Neural crest cell (in vitro differentiated cells): ENCODE data around the gene KRTAP12-3. TPM values are rescaled to one million over a fixed set of nuclear protein-coding genes. Genes with fewer than 3 reads are reported as not detected.

Experiments
- DNase-seq: peaks from one replicate; pipeline ENCODE4 v3.0.0; 2021; ENCODE audit warnings: low read depth, mixed read lengths, low spot score
- H3K27ac Mint-ChIP-seq: one replicate; pipeline ENCODE4 v1.8.0; 2021; ENCODE audit warnings: mild to moderate bottlenecking, mixed read lengths; ENCODE audit not compliant: unreplicated experiment
- H3K27me3 Mint-ChIP-seq: 2 replicates; pipeline ENCODE4 v1.8.0; 2021; ENCODE audit warnings: low read depth, mild to moderate bottlenecking, mixed read lengths
- H3K36me3 Mint-ChIP-seq: 2 replicates; pipeline ENCODE4 v1.8.0; 2021; ENCODE audit warnings: low read depth, mild to moderate bottlenecking, mixed read lengths
- H3K4me1 Mint-ChIP-seq: 2 replicates; pipeline ENCODE4 v1.8.0; 2021; ENCODE audit warnings: mixed read lengths
- H3K4me3 Mint-ChIP-seq: one replicate; pipeline ENCODE4 v1.8.0; 2021; ENCODE audit warnings: mild to moderate bottlenecking, mixed read lengths
- H3K9me3 Mint-ChIP-seq: 2 replicates; pipeline ENCODE4 v1.8.0; 2021; ENCODE audit warnings: mixed read lengths
- CTCF ChIP-seq: fragments of 200-600 bp; sonication (generic); conservative IDR thresholded peaks from 2 replicates; pipeline ENCODE4 v1.5.0; 2021; ENCODE audit warnings: antibody characterized with exemption, mild to moderate bottlenecking
- total RNA-seq: library from RNA; stranded (reverse); gene quantifications from 2 replicates; pipeline ENCODE4 v1.2.1, GENCODE V29; 2021

Gene KRTAP12-3
- total RNA-seq, 1 donor from 2014 or later: not detected

GRCh38 chr21:44691686-44692085, 34.0 kb downstream of the KRTAP12-3 start:
- TF ChIP-seq CTCF: no peak
- peaks cover 6% of the 10 kb centered on the region for H3K9me3 Mint-ChIP-seq
- peaks cover 6% of the 10 kb centered on the region for H3K36me3 Mint-ChIP-seq
- no peak overlapping the region for H3K27ac Mint-ChIP-seq
- peaks cover 43% of the 10 kb centered on the region for H3K27me3 Mint-ChIP-seq
- peaks cover 16% of the 10 kb centered on the region for H3K4me1 Mint-ChIP-seq
- DNase-seq: no peak
- H3K4me3 Mint-ChIP-seq: no peak overlapping the region

DNA sequence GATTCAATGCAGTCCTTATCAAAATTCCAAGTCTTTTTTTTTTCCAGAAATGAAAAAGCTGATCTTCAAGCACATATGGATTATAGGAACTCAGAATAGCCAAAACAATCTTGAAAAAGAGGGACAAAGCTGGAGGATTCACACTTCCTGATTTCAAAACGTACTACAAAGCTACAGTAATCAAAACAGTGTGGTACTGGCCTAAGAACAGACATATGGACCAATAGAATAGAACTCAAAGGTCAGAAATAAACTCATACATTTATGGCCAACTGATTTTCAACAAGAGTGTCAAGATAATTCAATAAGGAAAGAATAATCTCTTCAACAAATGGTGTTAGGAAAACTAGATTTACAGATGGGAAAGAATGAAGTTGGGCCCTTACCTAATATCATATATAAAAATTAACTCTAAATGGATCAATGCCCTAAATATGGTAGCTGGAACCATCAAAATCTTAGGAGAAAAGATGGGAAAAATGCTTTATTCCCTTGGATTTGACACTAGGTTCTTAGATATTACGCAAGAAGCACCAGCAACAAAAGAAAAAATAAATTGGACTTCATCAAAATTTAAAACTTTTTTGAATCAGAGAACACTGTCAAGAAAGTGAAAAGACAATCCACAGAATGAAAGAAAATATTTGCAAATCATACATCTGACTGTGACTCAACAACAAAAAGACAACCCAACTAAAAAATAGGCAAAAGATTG, 35.2 kb downstream of the KRTAP12-3 start:
- Mint-ChIP-seq H3K9me3 (peaks cover 6% of the 10 kb centered on the region), H3K4me3 (no peak overlapping the region), H3K27ac (no peak overlapping the region), H3K27me3 (peaks cover 38% of the 10 kb centered on the region), H3K36me3 (peaks cover 6% of the 10 kb centered on the region), H3K4me1 (peaks cover 17% of the 10 kb centered on the region)
- DNase-seq: no peak
- TF ChIP-seq CTCF: no peak

- H3K4me3 Mint-ChIP-seq: no peak overlapping the region
- no peak for TF ChIP-seq CTCF
- H3K27me3 Mint-ChIP-seq: peaks cover 45% of the 10 kb centered on the region
- peaks cover 29% of the 10 kb centered on the region for H3K4me1 Mint-ChIP-seq
- no peak for DNase-seq
- H3K27ac Mint-ChIP-seq: no peak overlapping the region
- H3K36me3 Mint-ChIP-seq: peaks cover 6% of the 10 kb centered on the region
- H3K9me3 Mint-ChIP-seq: peaks cover 6% of the 10 kb centered on the region
Measured at GRCh38 chr21:44694776-44695175, 37.0 kb downstream of the KRTAP12-3 start.

- no peak overlapping the region for H3K4me3 Mint-ChIP-seq
- H3K27me3 Mint-ChIP-seq: peaks cover 46% of the 10 kb centered on the region
- peaks cover 33% of the 10 kb centered on the region for H3K4me1 Mint-ChIP-seq
- no peak for TF ChIP-seq CTCF
- H3K36me3 Mint-ChIP-seq: peaks cover 6% of the 10 kb centered on the region
- DNase-seq: no peak
- H3K9me3 Mint-ChIP-seq: peaks cover 6% of the 10 kb centered on the region
- peak overlapping the region; percentile 67 for H3K27ac Mint-ChIP-seq
Measured at GRCh38 chr21:44695184-44695583, 37.5 kb downstream of the KRTAP12-3 start.

GRCh38 chr21:44695641-44696040, 37.9 kb downstream of the KRTAP12-3 start:
- Mint-ChIP-seq H3K27ac (peak overlapping the region; percentile 67), H3K27me3 (peaks cover 42% of the 10 kb centered on the region), H3K4me1 (peaks cover 33% of the 10 kb centered on the region)

More at GRCh38 chr21:44695641-44696040, 37.9 kb downstream of the KRTAP12-3 start:
- Mint-ChIP-seq H3K9me3 (peaks cover 6% of the 10 kb centered on the region), H3K4me3 (no peak overlapping the region), H3K36me3 (peaks cover 6% of the 10 kb centered on the region)
- DNase-seq: no peak
- no peak for TF ChIP-seq CTCF
